Measurements from ENCODE around the gene GHRH.

DNA sequence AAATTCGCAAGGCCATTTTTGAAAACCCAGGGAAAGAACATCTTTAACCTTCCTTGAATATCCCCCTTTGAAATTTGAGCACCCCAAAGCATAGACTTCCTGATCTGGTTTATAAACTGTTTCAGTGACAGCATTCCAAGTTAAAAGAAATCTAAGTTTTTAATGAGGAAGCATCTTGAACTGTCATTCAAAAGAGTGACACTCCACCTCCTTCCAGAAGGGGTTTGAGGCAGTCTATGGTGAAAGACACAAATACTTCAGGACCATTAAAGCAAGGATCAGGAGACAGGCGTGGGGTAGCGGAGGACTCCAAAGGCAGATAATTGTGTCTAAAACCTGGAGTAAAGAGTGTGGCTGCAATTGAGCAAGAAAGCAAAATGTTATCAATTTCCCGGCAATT lies 691 bp downstream of the GHRH start:
- TF ChIP-seq POLR2A (IDR thresholded peaks at IDR 0.05): no peak
- no peak for TF ChIP-seq CTCF (IDR thresholded peaks at IDR 0.05)

Measured in right lobe of liver (tissue), 4 donors.